ENCODE results near the gene DCAF12L1. TPM values are rescaled to one million over a fixed set of nuclear protein-coding genes. Genes with fewer than 3 reads are reported as not detected.

DCAF12L1 gene
- total and polyA plus RNA-seq, 2 donors (not counting 3 experiments of a cell fraction or from before 2014, with no cell fraction given) = 23.2 to 23.5 TPM

DNA sequence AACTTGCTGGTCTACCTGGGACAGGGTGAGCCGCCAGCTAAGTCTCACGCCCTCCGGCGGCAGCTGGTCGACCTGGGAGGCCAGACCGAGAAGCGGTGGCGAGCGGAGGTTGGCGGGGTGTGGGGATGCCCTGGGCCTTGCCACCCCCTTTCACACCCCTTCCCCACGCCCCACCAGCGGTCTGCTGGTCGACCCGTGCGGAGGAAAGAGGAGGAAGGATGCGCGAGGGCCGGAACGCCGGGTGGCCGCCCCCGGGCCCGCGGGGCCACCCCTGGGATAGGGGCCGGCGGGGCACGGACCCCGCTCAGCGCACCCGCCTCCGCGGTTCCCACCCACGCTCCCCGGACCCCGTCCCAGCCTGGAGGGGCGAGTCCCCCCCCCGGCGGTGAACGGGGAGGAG, 28.3 kb upstream of the DCAF12L1 start:
- H3K36me3 ChIP-seq (ENCODE audit: control insufficient read depth in 2 of 2, extremely low read depth in 1 of 2, insufficient read depth in 2 of 2, low read length in 2 of 2) = no peaks in the 10 kb centered on the region
- TF ChIP-seq FOS (IDR thresholded peaks at IDR 0.05; ENCODE audit: borderline replicate concordance, insufficient read depth, low read length) (no peak), POLR2AphosphoS5 (IDR thresholded peaks at IDR 0.05; ENCODE audit: insufficient read depth, low read depth, low read length) (no peak), GATA2 (IDR thresholded peaks at IDR 0.05; ENCODE audit: insufficient read depth, insufficient read length, low read depth, low read length) (no peak), POLR2A (IDR thresholded peaks at IDR 0.05; ENCODE audit: low read depth, low read length) (no peak), MYC (IDR thresholded peaks at IDR 0.05; ENCODE audit: low read depth, low read length) (no peak), EZH2 (IDR thresholded peaks at IDR 0.05; ENCODE audit: borderline replicate concordance, low read depth, low read length, severe bottlenecking) (no peak), JUN (IDR thresholded peaks at IDR 0.05; ENCODE audit: borderline replicate concordance, insufficient read depth, insufficient read length, low read depth) (no peak)
- TF ChIP-seq, protein P1, sequence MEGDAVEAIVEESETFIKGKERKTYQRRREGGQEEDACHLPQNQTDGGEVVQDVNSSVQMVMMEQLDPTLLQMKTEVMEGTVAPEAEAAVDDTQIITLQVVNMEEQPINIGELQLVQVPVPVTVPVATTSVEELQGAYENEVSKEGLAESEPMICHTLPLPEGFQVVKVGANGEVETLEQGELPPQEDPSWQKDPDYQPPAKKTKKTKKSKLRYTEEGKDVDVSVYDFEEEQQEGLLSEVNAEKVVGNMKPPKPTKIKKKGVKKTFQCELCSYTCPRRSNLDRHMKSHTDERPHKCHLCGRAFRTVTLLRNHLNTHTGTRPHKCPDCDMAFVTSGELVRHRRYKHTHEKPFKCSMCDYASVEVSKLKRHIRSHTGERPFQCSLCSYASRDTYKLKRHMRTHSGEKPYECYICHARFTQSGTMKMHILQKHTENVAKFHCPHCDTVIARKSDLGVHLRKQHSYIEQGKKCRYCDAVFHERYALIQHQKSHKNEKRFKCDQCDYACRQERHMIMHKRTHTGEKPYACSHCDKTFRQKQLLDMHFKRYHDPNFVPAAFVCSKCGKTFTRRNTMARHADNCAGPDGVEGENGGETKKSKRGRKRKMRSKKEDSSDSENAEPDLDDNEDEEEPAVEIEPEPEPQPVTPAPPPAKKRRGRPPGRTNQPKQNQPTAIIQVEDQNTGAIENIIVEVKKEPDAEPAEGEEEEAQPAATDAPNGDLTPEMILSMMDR (IDR thresholded peaks at IDR 0.05; ENCODE audit: extremely low read depth in 1 of 2, insufficient read depth in 1 of 2, low read depth in 1 of 2, low read length in 2 of 2) = no peak
- TF ChIP-seq, protein P2, sequence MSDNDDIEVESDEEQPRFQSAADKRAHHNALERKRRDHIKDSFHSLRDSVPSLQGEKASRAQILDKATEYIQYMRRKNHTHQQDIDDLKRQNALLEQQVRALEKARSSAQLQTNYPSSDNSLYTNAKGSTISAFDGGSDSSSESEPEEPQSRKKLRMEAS (IDR thresholded peaks at IDR 0.05; ENCODE audit: insufficient read depth, insufficient read length) = no peak
- H3K9me3 ChIP-seq (replicated peaks; ENCODE audit: control insufficient read depth, insufficient read depth, low read length) = no peaks in the 10 kb centered on the region
- H3K9me1 ChIP-seq (replicated peaks; ENCODE audit: control insufficient read depth, extremely low read depth, insufficient read depth, low read length) = no peaks in the 10 kb centered on the region
- no TSS peak for BruUV-seq (replicated peaks)
- no peaks in the 10 kb centered on the region for H4K20me1 ChIP-seq (replicated peaks; ENCODE audit: control insufficient read depth, extremely low read depth, insufficient read depth, low read length)
- H2AFZ ChIP-seq (ENCODE audit: low read depth, low read length) = no peak overlapping the region
- dilution Hi-C loops (cut with MboI; ENCODE audit: extremely low pct_ligation_motif_present, low sequenced_read_pairs) = no loop called here
- H3K4me1 ChIP-seq (ENCODE audit: control insufficient read depth, extremely low read depth, insufficient read depth, low read length) = no peaks in the 10 kb centered on the region
- no peak overlapping the region for H3K9ac ChIP-seq (replicated peaks; ENCODE audit: extremely low read depth, insufficient read depth, low read length)
- no peak overlapping the region for H3K4me3 ChIP-seq (replicated peaks in 1 of 3; ENCODE audit: insufficient read depth in 1 of 3, low read depth in 1 of 3, low read length in 3 of 3)
- DNase-seq (ENCODE audit: low read depth, low spot score) (no peak), FAIRE-seq (peak; percentile 100)
- intact Hi-C loops (cut with micrococcal nuclease) = no loop called here
- H3K27ac ChIP-seq (ENCODE audit: insufficient read depth, low read depth, low read length) = no peak overlapping the region
- H3K27me3 ChIP-seq (ENCODE audit: control insufficient read depth in 2 of 2, insufficient read depth in 2 of 2, low read length in 2 of 2) = no peaks in the 10 kb centered on the region
- POLR2A ChIA-PET = no interaction called here
- no peaks in the 10 kb centered on the region for H3K79me2 ChIP-seq (ENCODE audit: control insufficient read depth, insufficient read depth, low read length)
- no peak overlapping the region for H3K4me2 ChIP-seq (ENCODE audit: insufficient read depth, low read length)
- CTCF ChIA-PET = no interaction called here
